ENCODE results near the gene PIH1D1.

PIH1D1 gene

DNA sequence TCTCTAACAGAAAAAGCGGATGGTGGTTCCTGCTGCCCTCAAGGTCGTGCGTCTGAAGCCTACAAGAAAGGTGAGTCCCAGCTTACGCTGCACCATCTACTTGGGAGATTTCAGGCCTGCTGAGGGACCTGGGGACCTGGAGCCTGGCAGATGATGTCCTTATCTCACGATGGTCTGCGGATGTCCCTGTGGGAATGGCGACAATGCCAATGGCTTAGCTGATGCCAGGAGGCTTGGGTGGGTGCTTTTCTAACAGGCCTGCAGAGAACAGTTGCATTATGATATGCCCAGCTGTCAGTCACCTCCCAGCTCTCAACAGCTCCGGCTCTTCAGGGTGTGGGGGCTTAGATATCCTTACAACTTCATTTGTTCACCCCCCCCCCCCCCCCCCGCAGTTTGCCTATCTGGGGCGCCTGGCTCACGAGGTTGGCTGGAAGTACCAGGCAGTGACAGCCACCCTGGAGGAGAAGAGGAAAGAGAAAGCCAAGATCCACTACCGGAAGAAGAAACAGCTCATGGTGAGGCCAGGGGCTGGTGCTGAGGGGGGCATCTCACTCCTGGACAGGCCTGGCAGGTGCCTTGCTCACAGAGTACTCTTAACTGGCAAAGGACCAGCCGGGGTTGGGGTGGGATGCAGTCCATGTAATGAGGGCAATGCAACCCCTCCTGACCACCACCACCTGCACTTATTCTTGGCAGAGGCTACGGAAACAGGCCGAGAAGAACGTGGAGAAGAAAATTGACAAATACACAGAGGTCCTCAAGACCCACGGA is 39.6 kb upstream of the PIH1D1 start:
- POLR2A ChIA-PET: interaction anchor here (0.8 kb wide), 1 partner anchor 39 kb away, joined by 3 read pairs; the partner anchor contains the start of gene PIH1D1
- H3K4me3 ChIP-seq (ENCODE audit: low read depth, low read length): no peak overlapping the region
- H3K9me3 ChIP-seq (ENCODE audit: control insufficient read depth, insufficient read depth, low read depth, low read length): no peaks in the 10 kb centered on the region
- peaks cover 14 to 55% of the 10 kb centered on the region in 2 experiments for H3K36me3 ChIP-seq (ENCODE audit: control insufficient read depth in 2 of 2, insufficient read depth in 1 of 2, low read length in 2 of 2)
- peak overlapping the region; percentile 95 for H3K27ac ChIP-seq (ENCODE audit: extremely low read depth, low read depth, low read length)
- TF ChIP-seq ZBTB21 (tag by site-specific recombination; IDR thresholded peaks at IDR 0.05): no peak
- TF ChIP-seq, protein P1, sequence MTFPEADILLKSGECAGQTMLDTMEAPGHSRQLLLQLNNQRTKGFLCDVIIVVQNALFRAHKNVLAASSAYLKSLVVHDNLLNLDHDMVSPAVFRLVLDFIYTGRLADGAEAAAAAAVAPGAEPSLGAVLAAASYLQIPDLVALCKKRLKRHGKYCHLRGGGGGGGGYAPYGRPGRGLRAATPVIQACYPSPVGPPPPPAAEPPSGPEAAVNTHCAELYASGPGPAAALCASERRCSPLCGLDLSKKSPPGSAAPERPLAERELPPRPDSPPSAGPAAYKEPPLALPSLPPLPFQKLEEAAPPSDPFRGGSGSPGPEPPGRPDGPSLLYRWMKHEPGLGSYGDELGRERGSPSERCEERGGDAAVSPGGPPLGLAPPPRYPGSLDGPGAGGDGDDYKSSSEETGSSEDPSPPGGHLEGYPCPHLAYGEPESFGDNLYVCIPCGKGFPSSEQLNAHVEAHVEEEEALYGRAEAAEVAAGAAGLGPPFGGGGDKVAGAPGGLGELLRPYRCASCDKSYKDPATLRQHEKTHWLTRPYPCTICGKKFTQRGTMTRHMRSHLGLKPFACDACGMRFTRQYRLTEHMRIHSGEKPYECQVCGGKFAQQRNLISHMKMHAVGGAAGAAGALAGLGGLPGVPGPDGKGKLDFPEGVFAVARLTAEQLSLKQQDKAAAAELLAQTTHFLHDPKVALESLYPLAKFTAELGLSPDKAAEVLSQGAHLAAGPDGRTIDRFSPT (tag by site-specific recombination; IDR thresholded peaks at IDR 0.05): no peak
- no peak for TF ChIP-seq ZNF76 (tag by site-specific recombination; IDR thresholded peaks at IDR 0.05; ENCODE audit: borderline replicate concordance, low read depth)
- TF ChIP-seq MEIS1 (CRISPR knock-in tag; IDR thresholded peaks at IDR 0.05; ENCODE audit: borderline replicate concordance): no peak
- TF ChIP-seq TRIM28 (IDR thresholded peaks at IDR 0.05; ENCODE audit: borderline replicate concordance, low read length): no peak
- no peak for TF ChIP-seq ZNF747 (tag by site-specific recombination; IDR thresholded peaks at IDR 0.05)
- TF ChIP-seq ZNF24 (tag by site-specific recombination; IDR thresholded peaks at IDR 0.05): 0 out of 2 replicates have a peak, but pooled peaks have one; percentile 17
- no peak for TF ChIP-seq ZNF529 (tag by site-specific recombination; IDR thresholded peaks at IDR 0.05; ENCODE audit: insufficient replicate concordance)
- no peak for TF ChIP-seq ZNF214 (tag by site-specific recombination; IDR thresholded peaks at IDR 0.05; ENCODE audit: borderline replicate concordance)
- CTCF ChIA-PET: interaction anchor here (1.2 kb wide), 1 partner anchor 79 kb away, joined by 8 read pairs; no protein-coding TSS in a partner anchor
- H3K4me1 ChIP-seq (ENCODE audit: control insufficient read depth, insufficient read depth, low read length): peaks cover 4% of the 10 kb centered on the region; the same call in 1 of the 2 replicates

- no peak overlapping the region for H3K4me3 ChIP-seq (ENCODE audit: low read depth, low read length)
- POLR2A ChIA-PET: interaction anchor here (0.8 kb wide), 1 partner anchor 38 kb away, joined by 3 read pairs; the partner anchor contains the start of gene PIH1D1
- peaks cover 14 to 55% of the 10 kb centered on the region in 2 experiments for H3K36me3 ChIP-seq (ENCODE audit: control insufficient read depth in 2 of 2, insufficient read depth in 1 of 2, low read length in 2 of 2)
Observed at GRCh38 chr19:49490287-49491029, 38.8 kb upstream of the PIH1D1 start.

GRCh38 chr19:49489601-49490167 is 38.1 kb upstream of the PIH1D1 start:
- Histone ChIP-seq H3K27ac (ENCODE audit: extremely low read depth, low read depth, low read length) (peak overlapping the region; percentile 95), H3K4me3 (ENCODE audit: low read depth, low read length) (peak overlapping the region; percentile 96), H3K36me3 (ENCODE audit: control insufficient read depth in 2 of 2, insufficient read depth in 1 of 2, low read length in 2 of 2) (peaks cover 14 to 55% of the 10 kb centered on the region in 2 experiments), H3K9me3 (ENCODE audit: control insufficient read depth, insufficient read depth, low read depth, low read length) (no peaks in the 10 kb centered on the region), H3K4me1 (ENCODE audit: control insufficient read depth, insufficient read depth, low read length) (peaks cover 4% of the 10 kb centered on the region; the same call in 1 of the 2 replicates)
- ChIA-PET POLR2A (interaction anchor here (0.5 to 2.4 kb wide), 6 partner anchors 11 to 362 kb away, joined by 3 to 13 read pairs (median 4); partner anchors contain the start of gene ALDH16A1), CTCF (interaction anchor here (1.0 kb wide), 1 partner anchor 16 kb away, joined by 3 read pairs; the partner anchor contains the start of gene FLT3LG)
- TF ChIP-seq ZNF324 (tag by site-specific recombination; IDR thresholded peaks at IDR 0.05): no peak
- TF ChIP-seq CTCF (tag by site-specific recombination; IDR thresholded peaks at IDR 0.05): peak; percentile 85

More at GRCh38 chr19:49490287-49491029, 38.8 kb upstream of the PIH1D1 start:
- peak; percentile 14; the same call in 1 of the 2 replicates for TF ChIP-seq SCRT2 (tag by site-specific recombination; IDR thresholded peaks at IDR 0.05)
- TF ChIP-seq, protein P2, sequence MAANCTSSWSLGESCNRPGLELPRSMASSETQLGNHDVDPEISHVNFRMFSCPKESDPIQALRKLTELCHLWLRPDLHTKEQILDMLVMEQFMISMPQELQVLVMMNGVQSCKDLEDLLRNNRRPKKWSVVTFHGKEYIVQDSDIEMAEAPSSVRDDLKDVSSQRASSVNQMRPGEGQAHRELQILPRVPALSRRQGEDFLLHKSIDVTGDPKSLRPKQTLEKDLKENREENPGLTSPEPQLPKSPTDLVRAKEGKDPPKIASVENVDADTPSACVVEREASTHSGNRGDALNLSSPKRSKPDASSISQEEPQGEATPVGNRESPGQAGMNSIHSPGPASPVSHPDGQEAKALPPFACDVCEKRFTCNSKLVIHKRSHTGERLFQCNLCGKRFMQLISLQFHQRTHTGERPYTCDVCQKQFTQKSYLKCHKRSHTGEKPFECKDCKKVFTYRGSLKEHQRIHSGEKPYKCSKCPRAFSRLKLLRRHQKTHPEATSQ (tag by site-specific recombination; IDR thresholded peaks at IDR 0.05): no peak
- TF ChIP-seq ZFP3 (tag by site-specific recombination; IDR thresholded peaks at IDR 0.05; ENCODE audit: low read depth): no peak
- Histone ChIP-seq H3K4me1 (ENCODE audit: control insufficient read depth, insufficient read depth, low read length) (peaks cover 4% of the 10 kb centered on the region; the same call in 1 of the 2 replicates), H3K9me3 (ENCODE audit: control insufficient read depth, insufficient read depth, low read depth, low read length) (no peaks in the 10 kb centered on the region), H3K27ac (ENCODE audit: extremely low read depth, low read depth, low read length) (peak overlapping the region; percentile 95)
- CTCF ChIA-PET: no interaction called here
